GM10847 (cell line): ENCODE results near the gene CHSY1.

Experiments
- POLR2A ChIP-seq: IDR thresholded peaks from 2 replicates; pipeline ENCODE4 v1.6.1; 2011; ENCODE audit not compliant: insufficient read length; ENCODE audit errors: extremely low read depth

The CHSY1 gene

GRCh38 chr15:101209285-101209845 is 42.5 kb downstream of the CHSY1 start:
- TF ChIP-seq POLR2A = no peak

DNA sequence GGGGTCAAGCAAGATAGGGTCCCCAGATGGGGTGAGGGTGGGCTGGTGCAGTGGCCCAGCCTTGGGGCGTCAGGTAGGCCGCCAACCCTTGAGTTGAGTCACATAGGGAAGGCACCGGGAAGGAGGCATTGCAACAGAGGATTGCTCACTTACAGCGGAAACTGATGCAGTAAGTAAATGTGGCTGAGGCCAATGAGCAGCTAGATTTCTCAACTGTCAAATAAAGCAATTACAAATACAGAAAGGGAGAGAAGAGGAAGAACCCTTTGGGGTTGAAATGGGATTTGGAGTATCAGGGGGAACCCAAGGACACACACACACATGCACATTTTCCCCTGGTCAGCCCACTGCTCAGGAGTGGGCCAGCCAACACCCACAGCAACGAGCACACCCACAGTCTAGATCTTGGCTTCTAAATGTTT is 44.0 kb downstream of the CHSY1 start:
- no peak for TF ChIP-seq POLR2A

DNA sequence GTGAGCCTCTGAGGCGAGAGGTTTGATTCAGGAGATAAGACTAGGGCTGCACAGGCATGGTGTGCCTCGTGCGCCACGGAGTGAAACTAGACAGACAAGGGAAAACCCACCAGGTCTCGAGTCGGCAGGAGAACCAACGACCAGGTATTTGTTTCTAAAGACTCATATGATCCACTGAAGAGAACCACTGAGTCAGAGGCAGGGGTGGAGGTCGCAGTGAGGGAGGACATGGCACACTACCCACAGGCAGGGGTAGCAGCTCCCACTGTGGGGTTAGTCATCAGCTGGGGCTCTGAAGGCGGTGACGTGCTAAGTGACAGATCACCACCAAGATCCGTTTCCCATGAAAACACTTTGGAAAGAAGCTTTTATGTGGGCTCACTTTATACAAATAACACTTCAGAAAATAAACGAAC is 45.7 kb downstream of the CHSY1 start:
- no peak for TF ChIP-seq POLR2A

- TF ChIP-seq POLR2A = no peak
Measured at GRCh38 chr15:101204739-101205535, 46.9 kb downstream of the CHSY1 start.

DNA sequence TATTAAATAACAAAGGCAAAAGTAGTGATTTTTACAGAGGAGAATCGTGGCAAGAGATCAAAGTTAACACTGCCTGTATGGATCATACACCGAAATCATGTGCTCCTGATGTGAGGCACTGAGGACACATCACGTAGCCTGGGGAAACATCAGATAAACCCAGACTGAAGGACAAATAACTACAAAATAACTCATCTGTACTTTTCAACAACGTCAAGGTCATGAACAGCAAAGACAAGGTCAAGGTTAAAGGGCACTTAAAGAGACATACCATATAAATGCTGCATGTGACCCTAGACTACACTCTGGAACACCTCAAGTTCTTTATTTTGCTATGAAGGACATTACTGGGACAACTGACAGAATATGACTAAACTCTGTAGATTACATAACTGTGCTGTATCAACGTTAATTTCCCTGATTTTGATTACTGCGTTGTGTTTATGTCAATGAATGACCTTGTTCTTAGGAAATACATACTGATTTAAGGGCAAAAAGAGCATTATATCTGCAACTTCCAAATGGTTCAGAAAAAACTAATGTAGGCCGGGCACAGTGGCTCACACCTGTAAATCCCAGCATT is 48.1 kb downstream of the CHSY1 start:
- no peak for TF ChIP-seq POLR2A

DNA sequence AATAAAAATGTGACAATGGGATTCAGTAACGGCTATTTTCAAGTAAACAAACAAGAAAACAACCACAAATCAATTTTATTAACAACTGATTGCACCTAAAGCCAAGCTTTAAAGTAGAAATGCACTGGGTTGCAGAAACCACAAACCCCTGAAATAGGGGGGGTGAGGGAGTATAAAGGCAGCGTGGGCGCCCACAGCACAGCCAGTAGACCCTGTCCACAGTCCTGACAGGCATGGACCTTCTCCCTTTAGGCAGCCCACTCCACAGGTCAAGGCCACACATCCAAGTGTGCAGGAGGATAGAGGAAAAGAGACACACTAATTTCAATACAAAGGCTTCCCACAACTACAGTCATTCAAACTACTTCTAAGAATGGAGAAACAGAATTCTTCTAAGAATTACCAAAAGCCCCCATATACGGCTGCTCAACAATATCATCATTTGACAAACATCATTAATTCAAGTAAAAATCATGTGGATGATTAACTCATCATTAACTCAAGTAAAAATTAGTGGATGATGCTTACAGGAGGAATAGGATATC is 48.7 kb downstream of the CHSY1 start:
- TF ChIP-seq POLR2A = no peak

DNA sequence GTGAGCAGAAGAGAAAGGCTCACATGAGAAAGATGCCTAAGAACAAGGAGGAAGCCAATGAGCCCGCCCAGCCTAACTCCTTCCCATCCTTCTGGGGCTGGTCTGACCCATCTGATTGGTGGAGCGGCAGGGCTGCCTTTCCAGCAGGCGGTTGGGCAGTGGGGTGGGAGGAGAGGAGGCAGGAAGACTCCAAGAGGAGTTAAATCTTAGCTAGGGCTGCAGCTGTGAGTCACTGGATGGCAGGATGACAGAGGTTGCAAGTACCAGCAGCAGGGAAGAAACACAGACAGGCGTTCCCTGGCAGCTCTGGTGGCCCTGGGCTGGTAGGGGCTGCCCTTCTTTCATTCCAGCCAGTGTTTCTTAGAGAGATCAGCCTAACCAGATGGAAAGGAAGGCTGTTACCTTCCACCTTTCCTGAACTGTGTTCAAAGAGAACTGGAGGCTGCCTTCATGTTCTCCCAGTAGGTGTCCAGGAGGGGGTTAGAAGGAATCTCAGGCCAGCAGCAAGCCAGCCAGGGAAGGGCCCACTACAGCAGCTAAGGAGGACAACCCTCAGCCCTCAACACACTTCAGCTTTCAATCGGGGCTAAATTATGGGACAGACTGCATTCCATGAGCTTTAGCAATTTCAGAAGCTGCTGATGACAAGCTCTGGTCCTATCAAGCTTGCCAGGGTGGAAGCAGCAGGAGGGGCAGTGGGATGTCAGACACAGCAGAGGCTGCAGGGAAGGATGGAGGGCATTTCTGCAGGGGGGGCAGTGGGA is 50.3 kb downstream of the CHSY1 start:
- no peak for TF ChIP-seq POLR2A

DNA sequence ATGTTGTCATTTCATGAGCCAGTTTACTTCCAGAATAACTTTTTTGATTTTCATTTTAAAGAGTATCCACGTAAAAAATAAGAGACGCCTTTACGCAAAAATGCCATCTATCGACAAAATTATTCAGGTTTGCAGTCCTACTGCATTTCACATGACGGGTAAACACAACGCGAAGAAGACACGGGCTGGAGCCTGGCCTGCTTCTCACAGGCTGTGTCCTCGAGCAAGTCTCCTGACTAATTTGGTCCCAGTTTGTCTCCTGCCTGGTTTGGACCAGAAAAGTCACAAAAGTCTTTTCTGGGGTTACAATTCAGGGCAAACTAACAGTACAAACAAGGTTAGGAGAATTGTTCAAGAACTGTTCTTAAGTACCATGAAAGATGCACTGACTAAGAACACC is 51.7 kb downstream of the CHSY1 start:
- no peak for TF ChIP-seq POLR2A

DNA sequence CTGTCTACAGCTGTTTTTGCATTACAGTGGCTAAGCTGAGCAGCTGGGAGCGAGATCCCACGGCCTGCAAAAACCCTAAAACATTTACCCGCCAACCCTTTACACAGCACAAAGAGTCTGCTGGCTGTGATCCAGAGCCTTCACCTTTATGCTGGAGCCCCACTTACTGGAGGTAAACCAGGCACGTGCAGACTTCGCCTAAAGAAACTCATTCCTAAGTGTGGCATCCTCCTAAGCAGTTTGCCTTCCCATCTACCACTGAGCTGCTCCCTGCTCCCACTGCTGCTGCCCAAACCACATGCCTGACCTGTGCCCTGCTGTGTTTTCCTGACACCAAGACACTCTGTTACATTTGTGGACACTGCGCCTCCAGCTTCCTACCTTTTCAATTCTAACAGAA is 53.0 kb downstream of the CHSY1 start:
- no peak for TF ChIP-seq POLR2A

DNA sequence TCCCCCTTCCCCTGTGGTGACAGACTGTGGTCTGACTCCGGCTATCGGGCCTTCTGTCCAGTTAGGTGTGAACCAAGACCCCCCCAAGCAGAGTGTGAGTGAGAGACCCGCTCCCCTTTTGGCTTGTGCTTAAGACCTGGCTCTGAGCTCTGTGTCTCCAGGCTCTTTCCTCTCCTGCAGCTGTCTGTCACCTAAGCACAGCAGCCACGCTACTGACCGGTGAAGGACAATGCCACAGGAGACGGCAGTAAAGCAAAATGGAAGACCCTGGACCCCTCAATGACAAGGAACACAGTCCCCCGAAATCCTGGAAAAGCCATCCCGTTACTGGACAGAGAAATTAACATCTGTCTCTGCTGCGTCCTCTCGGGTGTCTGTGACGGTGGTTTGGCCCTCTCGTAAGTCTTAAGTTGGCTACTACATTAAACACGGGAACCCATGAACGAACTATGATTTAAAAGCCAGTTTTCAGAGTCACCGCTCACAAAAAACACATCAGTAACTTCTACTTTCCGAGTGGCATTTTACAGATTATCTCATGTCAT is 53.7 kb downstream of the CHSY1 start:
- no peak for TF ChIP-seq POLR2A

DNA sequence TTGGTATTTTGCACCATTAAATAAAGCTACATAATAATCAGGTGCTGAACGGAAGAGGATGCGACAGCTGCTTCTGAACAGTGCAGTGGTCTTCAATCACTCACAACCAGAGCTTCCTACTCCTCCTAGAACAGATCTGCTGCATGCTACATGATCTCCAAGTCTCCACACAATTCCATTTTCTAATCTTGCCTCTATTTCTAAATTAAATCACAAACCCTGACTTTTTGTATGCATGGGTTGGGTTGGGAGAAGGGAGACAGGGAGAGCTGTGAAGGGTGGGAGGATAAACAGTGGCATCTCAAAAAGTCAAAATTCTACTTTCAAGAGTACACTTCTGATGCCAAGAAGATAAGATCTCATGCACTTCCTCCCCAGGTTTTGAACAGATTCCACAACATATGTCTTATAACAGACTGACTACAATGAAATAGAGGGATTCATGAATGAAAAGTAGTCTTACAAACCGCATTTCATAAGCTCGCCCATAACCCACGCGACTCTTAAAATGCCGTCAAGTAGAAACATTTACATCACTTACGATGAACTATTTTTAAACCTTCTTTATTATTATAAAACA is 57.2 kb downstream of the CHSY1 start:
- no peak for TF ChIP-seq POLR2A

DNA sequence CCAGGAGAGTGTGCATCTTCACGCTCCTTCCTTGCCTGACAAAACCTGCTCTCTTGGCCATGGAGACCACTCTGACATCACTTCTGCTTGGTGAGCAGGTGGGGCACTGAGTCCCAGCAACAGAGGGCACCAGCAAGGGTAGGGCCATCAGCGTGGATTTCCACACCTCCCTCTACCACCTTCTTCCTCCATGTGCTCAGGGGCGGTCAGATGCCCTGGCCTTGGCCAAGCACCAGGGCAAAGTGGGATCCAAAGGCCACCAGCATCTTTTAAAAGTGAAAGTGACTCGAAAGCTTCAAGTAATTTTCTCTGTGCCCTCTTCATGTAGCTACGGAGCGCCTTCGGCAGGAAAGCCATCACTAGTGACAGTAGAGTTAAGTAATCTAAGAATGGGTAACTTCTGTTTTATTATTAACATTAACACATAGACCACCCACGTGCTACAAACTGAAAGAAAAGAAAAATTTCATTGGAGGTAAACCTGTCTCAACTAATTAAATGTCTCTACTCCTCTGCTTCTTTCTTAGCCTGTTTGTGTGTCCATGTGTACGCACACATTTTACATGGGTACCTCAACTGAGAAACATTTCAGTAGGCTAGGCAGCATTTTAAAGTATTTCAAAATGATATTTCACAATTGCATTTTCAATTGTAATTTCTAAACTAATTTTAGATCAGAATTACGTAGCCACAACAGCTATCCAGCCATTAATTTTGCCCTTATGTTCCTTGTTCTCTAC is 57.9 kb downstream of the CHSY1 start:
- no peak for TF ChIP-seq POLR2A

- TF ChIP-seq POLR2A = no peak
Measured at GRCh38 chr15:101193120-101193644, 58.7 kb downstream of the CHSY1 start.

DNA sequence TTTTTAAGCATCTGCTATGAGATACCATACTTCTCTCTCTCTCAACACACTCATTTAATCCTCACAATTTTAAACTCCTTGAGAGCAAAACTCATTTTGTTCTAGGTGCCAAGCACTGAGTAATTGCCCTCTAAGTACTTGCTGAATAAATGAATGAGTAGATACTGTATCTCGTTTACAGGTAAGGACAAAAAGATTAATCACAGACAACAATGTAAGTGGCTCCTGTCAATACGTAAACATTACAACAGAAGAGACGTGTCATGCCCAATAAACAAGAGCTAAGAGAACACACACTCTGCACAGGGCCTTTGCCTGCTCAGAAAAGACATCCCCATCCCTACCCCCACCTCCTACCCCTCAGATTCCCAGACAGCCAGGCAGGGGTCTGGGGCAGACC is 59.8 kb downstream of the CHSY1 start:
- TF ChIP-seq POLR2A = no peak
